Testis (tissue), 2 donors: ENCODE data around the gene PHF1.
"Not testable (repeated sequence)": the region's sequence is repeated elsewhere in the genome, so short reads cannot be mapped to it uniquely, and the experiment has no call there.

Experiments used
- POLR2A ChIP-seq: fragments of 450-650 bp; IDR thresholded peaks from one replicate; pipeline ENCODE4 v1.6.1; 2017; ENCODE audit warnings: antibody characterized with exemption, mild to moderate bottlenecking, moderate library complexity
- TF ChIP-seq, protein P1 (sequence below), 3 experiments: fragments of 450-650 bp in 2 of 3; fragments of 200-600 bp in 1 of 3; sonication (generic) in 1 of 3; IDR thresholded peaks; one replicate each; pipeline ENCODE4 v1.5.1; 2016 to 2019; ENCODE audit warnings: antibody characterized with exemption in 3 of 3, mild to moderate bottlenecking in 2 of 3, moderate library complexity in 1 of 3

DNA sequence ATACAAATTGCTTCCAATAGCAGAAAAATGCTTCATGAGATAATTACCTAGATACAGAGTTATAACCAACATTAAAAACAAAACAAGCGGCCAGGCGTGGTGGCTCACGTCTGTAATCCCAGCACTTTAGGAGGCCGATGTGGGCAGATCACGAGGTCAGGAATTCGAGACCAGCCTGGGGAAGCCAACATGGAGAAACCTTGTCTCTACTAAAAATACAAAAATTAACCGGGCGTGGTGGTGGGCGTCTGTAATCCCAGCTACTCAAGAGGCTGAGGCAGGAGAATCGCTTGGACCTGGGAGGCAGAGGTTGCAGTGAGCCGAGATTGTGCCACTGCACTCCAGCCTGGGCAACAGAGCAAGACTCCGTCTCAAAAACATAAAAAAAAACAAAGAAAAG lies 47.3 kb upstream of the PHF1 start:
- TF ChIP-seq, protein P1, sequence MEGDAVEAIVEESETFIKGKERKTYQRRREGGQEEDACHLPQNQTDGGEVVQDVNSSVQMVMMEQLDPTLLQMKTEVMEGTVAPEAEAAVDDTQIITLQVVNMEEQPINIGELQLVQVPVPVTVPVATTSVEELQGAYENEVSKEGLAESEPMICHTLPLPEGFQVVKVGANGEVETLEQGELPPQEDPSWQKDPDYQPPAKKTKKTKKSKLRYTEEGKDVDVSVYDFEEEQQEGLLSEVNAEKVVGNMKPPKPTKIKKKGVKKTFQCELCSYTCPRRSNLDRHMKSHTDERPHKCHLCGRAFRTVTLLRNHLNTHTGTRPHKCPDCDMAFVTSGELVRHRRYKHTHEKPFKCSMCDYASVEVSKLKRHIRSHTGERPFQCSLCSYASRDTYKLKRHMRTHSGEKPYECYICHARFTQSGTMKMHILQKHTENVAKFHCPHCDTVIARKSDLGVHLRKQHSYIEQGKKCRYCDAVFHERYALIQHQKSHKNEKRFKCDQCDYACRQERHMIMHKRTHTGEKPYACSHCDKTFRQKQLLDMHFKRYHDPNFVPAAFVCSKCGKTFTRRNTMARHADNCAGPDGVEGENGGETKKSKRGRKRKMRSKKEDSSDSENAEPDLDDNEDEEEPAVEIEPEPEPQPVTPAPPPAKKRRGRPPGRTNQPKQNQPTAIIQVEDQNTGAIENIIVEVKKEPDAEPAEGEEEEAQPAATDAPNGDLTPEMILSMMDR (IDR thresholded peaks at IDR 0.05) = not testable (repeated sequence)
- TF ChIP-seq POLR2A = not testable (repeated sequence)
